SU-DHL-6 (cell line): ENCODE results near the gene MEGF6.

Source experiments
- H2AFZ ChIP-seq: fragments of 200-600 bp; sonication (generic); 2 replicates; pipeline ENCODE4 v1.6.1; 2014; ENCODE audit warnings: low read depth, mild to moderate bottlenecking, moderate library complexity, mixed read lengths, antibody characterized with exemption, low read length; ENCODE audit not compliant: severe bottlenecking
- H3F3A ChIP-seq: fragments of 200-600 bp; shearing (Covaris generic); 2 replicates; pipeline ENCODE4 v1.6.0; 2016; ENCODE audit warnings: antibody characterized with exemption, mild to moderate bottlenecking; ENCODE audit not compliant: insufficient read depth
- H3K27ac ChIP-seq: fragments of 200-600 bp; sonication (generic); 2 replicates; pipeline ENCODE4 v1.5.1; 2016; ENCODE audit warnings: low read depth, mild to moderate bottlenecking, low read length, moderate library complexity, mixed read lengths
- H3K27me3 ChIP-seq: fragments of 200-600 bp; sonication (generic), shearing (Covaris generic); 2 replicates; pipeline ENCODE4 v1.6.0; 2014; ENCODE audit warnings: mild to moderate bottlenecking, low read length
- H3K36me3 ChIP-seq: fragments of 200-600 bp; sonication (generic); 2 replicates; pipeline ENCODE4 v1.6.1; 2014; ENCODE audit warnings: mild to moderate bottlenecking, low read length, mixed read lengths
- H3K4me2 ChIP-seq: fragments of 300-600, 200-600 bp; shearing (Covaris generic), sonication (generic); 2 replicates; pipeline ENCODE4 v1.6.0; 2014; ENCODE audit warnings: low read length, low read depth, mild to moderate bottlenecking; ENCODE audit not compliant: poor library complexity, severe bottlenecking
- H3K4me3 ChIP-seq: fragments of 200-600 bp; sonication (generic); 2 replicates; pipeline ENCODE4 v1.5.1; 2014; ENCODE audit warnings: antibody characterized with exemption, low read length, mild to moderate bottlenecking, mixed read lengths; ENCODE audit not compliant: insufficient read depth, poor library complexity, severe bottlenecking
- H3K79me2 ChIP-seq: fragments of 200-600 bp; sonication (generic); 2 replicates; pipeline ENCODE4 v1.6.1; 2014; ENCODE audit warnings: mild to moderate bottlenecking, low read length, moderate library complexity; ENCODE audit not compliant: insufficient read depth
- H3K9ac ChIP-seq: fragments of 200-600 bp; sonication (generic); 2 replicates; pipeline ENCODE4 v1.7.0; 2014; ENCODE audit warnings: mild to moderate bottlenecking, low read length
- H3K9me2 ChIP-seq: fragments of 200-600 bp; sonication (generic); replicated peaks from 2 replicates; pipeline ENCODE4 v1.6.1; 2014; ENCODE audit warnings: low read length; ENCODE audit not compliant: insufficient read depth
- H3K9me3 ChIP-seq: fragments of 200-600 bp; sonication (generic); 2 replicates; pipeline ENCODE4 v1.6.1; 2014; ENCODE audit warnings: low read length, mixed read lengths; ENCODE audit not compliant: insufficient read depth
- H4K20me1 ChIP-seq: fragments of 200-600 bp; sonication (generic); 2 replicates; pipeline ENCODE4 v1.6.1; 2014; ENCODE audit warnings: low read depth, mild to moderate bottlenecking, antibody characterized with exemption, low read length, moderate library complexity, mixed read lengths
- CTCF ChIP-seq: fragments of 200-600 bp; sonication (generic); IDR thresholded peaks from one replicate; pipeline ENCODE4 v1.5.1; 2017; ENCODE audit warnings: antibody characterized with exemption, mild to moderate bottlenecking, low read length, moderate library complexity; ENCODE audit not compliant: insufficient read depth, poor library complexity, severe bottlenecking
- EZH2phosphoT487 ChIP-seq: fragments of 200-600 bp; sonication (generic), shearing (Covaris generic); conservative IDR thresholded peaks from 2 replicates; pipeline ENCODE4 v1.6.1; 2018; ENCODE audit warnings: mild to moderate bottlenecking, antibody characterized with exemption, low read length, moderate library complexity, mixed read lengths

Gene MEGF6

GRCh38 chr1:3562712-3563111 is 48.6 kb downstream of the MEGF6 start:
- Histone ChIP-seq H4K20me1 (no peaks in the 10 kb centered on the region), H3K36me3 (no peaks in the 10 kb centered on the region), H3K27ac (no peak overlapping the region), H3K9me3 (no peaks in the 10 kb centered on the region), H3K27me3 (no peaks in the 10 kb centered on the region), H3K9me2 (no peaks in the 10 kb centered on the region), H3K9ac (no peak overlapping the region), H3K79me2 (no peaks in the 10 kb centered on the region), H3F3A (no peaks in the 10 kb centered on the region), H3K4me3 (no peak overlapping the region), H2AFZ (no peak overlapping the region), H3K4me2 (no peak overlapping the region)
- TF ChIP-seq CTCF (no peak), EZH2phosphoT487 (no peak)

- TF ChIP-seq CTCF (no peak), EZH2phosphoT487 (no peak)
- no peaks in the 10 kb centered on the region for H3K9me3 ChIP-seq
- no peaks in the 10 kb centered on the region for H3K79me2 ChIP-seq
- no peaks in the 10 kb centered on the region for H3F3A ChIP-seq
- no peak overlapping the region for H3K4me2 ChIP-seq
- H3K27me3 ChIP-seq = no peaks in the 10 kb centered on the region
- H3K4me3 ChIP-seq = no peak overlapping the region
- no peaks in the 10 kb centered on the region for H3K9me2 ChIP-seq
- no peaks in the 10 kb centered on the region for H3K36me3 ChIP-seq
- H2AFZ ChIP-seq = no peak overlapping the region
- no peak overlapping the region for H3K9ac ChIP-seq
- no peak overlapping the region for H3K27ac ChIP-seq
- H4K20me1 ChIP-seq = no peaks in the 10 kb centered on the region
Observed at GRCh38 chr1:3561702-3562101, 49.6 kb downstream of the MEGF6 start.

- H3K27ac ChIP-seq = no peak overlapping the region
- H3F3A ChIP-seq = no peaks in the 10 kb centered on the region
- no peaks in the 10 kb centered on the region for H3K36me3 ChIP-seq
- no peaks in the 10 kb centered on the region for H3K27me3 ChIP-seq
- no peak overlapping the region for H3K4me2 ChIP-seq
- H4K20me1 ChIP-seq = no peaks in the 10 kb centered on the region
- no peak overlapping the region for H3K9ac ChIP-seq
- H3K79me2 ChIP-seq = no peaks in the 10 kb centered on the region
- no peak overlapping the region for H3K4me3 ChIP-seq
- no peaks in the 10 kb centered on the region for H3K9me2 ChIP-seq
- no peak overlapping the region for H2AFZ ChIP-seq
- no peak for TF ChIP-seq CTCF
- no peak for TF ChIP-seq EZH2phosphoT487
- H3K9me3 ChIP-seq = no peaks in the 10 kb centered on the region
Observed at GRCh38 chr1:3560981-3561380, 50.3 kb downstream of the MEGF6 start.
